Kidney (tissue), 14 donors: ENCODE results near the gene SH3GL2. TPM values are rescaled to one million over a fixed set of nuclear protein-coding genes. Genes with fewer than 3 reads are reported as not detected.

Experiments
- DNase-seq, 5 donors: peaks; one replicate each; pipeline ENCODE4 v3.0.0-alpha.2; 2013 to 2020
- FAIRE-seq: peaks from 2 replicates; lab custom pipeline; 2012; peaks lifted over from hg19 to GRCh38; lab: Jason Lieb, UNC
- H3K27ac ChIP-seq, 2 donors: one replicate each; pipeline ENCODE4 v1.7.0; 2013; ENCODE audit warnings: low read depth in 2 of 2, low read length in 2 of 2, inconsistent platforms in 1 of 2
- H3K27me3 ChIP-seq: one replicate; pipeline ENCODE4 v1.7.1; 2013; ENCODE audit warnings: low read length, inconsistent platforms; ENCODE audit not compliant: control insufficient read depth, insufficient read depth
- H3K36me3 ChIP-seq, 3 donors: one replicate each; pipeline versions ENCODE4 v1.7.0 to v1.7.1; 2013; ENCODE audit warnings: low read length in 3 of 3, control low read depth in 1 of 3, inconsistent platforms in 1 of 3; ENCODE audit not compliant: insufficient read depth in 3 of 3, control insufficient read depth in 2 of 3
- H3K4me1 ChIP-seq, 3 donors: one replicate each; pipeline versions ENCODE4 v1.7.0 to v1.7.1; 2013; ENCODE audit warnings: low read length in 3 of 3, inconsistent platforms in 1 of 3, low read depth in 1 of 3; ENCODE audit not compliant: control insufficient read depth in 2 of 3, insufficient read depth in 2 of 3
- H3K4me3 ChIP-seq, 3 donors: one replicate each; pipeline versions ENCODE4 v1.7.0 to v1.8.1; 2013; ENCODE audit warnings: low read length in 3 of 3, control low read depth in 1 of 3, inconsistent platforms in 1 of 3
- H3K9ac ChIP-seq, 3 donors: one replicate each; pipeline versions ENCODE4 v1.7.0 to v1.7.1; 2013; ENCODE audit warnings: low read length in 3 of 3, control low read depth in 1 of 3, inconsistent platforms in 1 of 3
- H3K9me3 ChIP-seq, 3 donors: one replicate each; pipeline versions ENCODE4 v1.7.0 to v1.7.1; 2013; ENCODE audit warnings: low read length in 3 of 3, control low read depth in 1 of 3, inconsistent platforms in 1 of 3; ENCODE audit not compliant: control insufficient read depth in 2 of 3, insufficient read depth in 1 of 3
- intact Hi-C: fragments of 100-400 bp; cut with DNase I; formaldehyde crosslinking; loops from one replicate; pipeline ENCODE4 v1.11.1; 2022
- polyA plus RNA-seq: library from polyadenylated mRNA; stranded (reverse); fragments of 350-450 nt; fragmentation: Illumina TruSeq; extraction: RNeasy Lipid Tissue Mini Kit (QIAGEN cat#74804); gene quantifications from one replicate; pipeline ENCODE4 v1.2.3, GENCODE V29; 2014; ENCODE audit warnings: low read depth, low replicate concordance; ENCODE audit not compliant: insufficient read depth
- total RNA-seq: library from RNA; stranded (reverse); fragmentation: NEBNext Ultra II Directional; extraction: Animal tissue kit (Norgen Biotek cat#: 25700); gene quantifications from one replicate; pipeline ENCODE4 v1.2.1, GENCODE V29; 2021
- TF ChIP-seq, protein P1 (sequence below): IDR thresholded peaks from 3 replicates; pipeline ENCODE4 v1.5.1; 2012; ENCODE audit warnings: mild to moderate bottlenecking, moderate library complexity, borderline replicate concordance; ENCODE audit not compliant: insufficient read depth; ENCODE audit errors: extremely low read depth
- donor health status: control.
- donor health status: control.
- donor health status: control.
- donor health status: control.
- donor health status: control.
- donor health status: DM: yes; HTN: yes; CAD: no.
- donor health status: Normal renal cell carcinoma (clear cell type).

SH3GL2 gene
- total and polyA plus RNA-seq, 2 donors from 2014 or later, result 3.1 to 20.0 TPM

DNA sequence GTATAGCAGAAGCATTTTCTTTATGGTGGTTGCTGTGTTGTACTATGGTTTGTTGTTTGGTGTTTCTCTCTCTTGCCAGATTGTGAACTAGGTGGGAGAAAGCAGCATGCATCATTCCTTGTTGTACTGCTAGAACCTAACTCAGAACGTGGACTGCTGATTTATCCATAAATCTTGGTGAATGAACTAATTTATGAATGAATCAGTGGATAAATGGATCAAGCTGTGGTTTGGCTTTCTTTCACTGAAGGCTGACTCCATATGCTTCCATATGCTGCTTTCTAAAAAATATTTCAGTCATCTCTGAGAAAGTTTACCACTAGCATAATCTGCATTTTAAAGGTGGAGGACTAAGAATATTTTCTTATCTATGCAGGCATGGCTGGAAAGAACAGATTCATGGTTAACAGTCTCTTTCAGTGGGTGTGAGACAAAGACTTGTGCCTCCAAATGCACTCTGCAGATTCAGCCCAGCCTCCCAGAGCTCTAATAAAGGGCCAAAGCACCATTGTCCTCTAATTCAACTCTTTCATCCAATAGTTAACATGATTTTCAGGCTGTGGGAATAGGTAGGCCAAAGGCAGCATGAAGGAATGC is 237.7 kb downstream of the SH3GL2 start:
- H3K27ac ChIP-seq, result no peak overlapping the region
- FAIRE-seq (no peak), DNase-seq (no peak)
- no peaks in the 10 kb centered on the region for H3K9me3 ChIP-seq
- H3K4me3 ChIP-seq, result no peak overlapping the region
- no peaks in the 10 kb centered on the region for H3K4me1 ChIP-seq
- H3K27me3 ChIP-seq, result no peaks in the 10 kb centered on the region
- TF ChIP-seq, protein P1, sequence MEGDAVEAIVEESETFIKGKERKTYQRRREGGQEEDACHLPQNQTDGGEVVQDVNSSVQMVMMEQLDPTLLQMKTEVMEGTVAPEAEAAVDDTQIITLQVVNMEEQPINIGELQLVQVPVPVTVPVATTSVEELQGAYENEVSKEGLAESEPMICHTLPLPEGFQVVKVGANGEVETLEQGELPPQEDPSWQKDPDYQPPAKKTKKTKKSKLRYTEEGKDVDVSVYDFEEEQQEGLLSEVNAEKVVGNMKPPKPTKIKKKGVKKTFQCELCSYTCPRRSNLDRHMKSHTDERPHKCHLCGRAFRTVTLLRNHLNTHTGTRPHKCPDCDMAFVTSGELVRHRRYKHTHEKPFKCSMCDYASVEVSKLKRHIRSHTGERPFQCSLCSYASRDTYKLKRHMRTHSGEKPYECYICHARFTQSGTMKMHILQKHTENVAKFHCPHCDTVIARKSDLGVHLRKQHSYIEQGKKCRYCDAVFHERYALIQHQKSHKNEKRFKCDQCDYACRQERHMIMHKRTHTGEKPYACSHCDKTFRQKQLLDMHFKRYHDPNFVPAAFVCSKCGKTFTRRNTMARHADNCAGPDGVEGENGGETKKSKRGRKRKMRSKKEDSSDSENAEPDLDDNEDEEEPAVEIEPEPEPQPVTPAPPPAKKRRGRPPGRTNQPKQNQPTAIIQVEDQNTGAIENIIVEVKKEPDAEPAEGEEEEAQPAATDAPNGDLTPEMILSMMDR, result no peak
- no peak overlapping the region for H3K9ac ChIP-seq
- intact Hi-C loops, result no loop called here
- H3K36me3 ChIP-seq, result no peaks in the 10 kb centered on the region

DNA sequence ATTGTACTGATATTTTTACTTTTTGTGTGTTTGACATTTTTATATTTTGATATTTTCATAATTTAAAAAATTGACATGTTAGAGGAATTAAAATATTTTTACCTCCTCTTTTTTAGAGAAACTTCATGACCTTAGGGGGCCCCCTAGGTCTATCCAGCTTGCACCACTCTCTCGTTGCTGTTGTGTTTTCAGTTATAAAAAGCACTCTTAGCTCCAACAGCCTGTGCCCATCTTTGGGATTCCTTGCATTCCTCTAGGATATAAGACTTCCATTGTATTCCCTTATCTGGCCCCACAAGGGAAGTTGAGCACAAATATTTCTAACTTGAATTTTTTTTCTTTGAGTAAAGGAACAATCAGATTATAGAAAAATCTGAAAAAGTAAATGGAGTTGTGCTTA is 245.3 kb downstream of the SH3GL2 start:
- no peaks in the 10 kb centered on the region for H3K9me3 ChIP-seq
- H3K27ac ChIP-seq, result no peak overlapping the region
- no peaks in the 10 kb centered on the region for H3K36me3 ChIP-seq
- TF ChIP-seq, protein P1, result no peak
- H3K4me3 ChIP-seq, result no peak overlapping the region
- FAIRE-seq (no peak), DNase-seq (no peak)
- intact Hi-C loops, result no loop called here
- H3K27me3 ChIP-seq, result no peaks in the 10 kb centered on the region
- no peaks in the 10 kb centered on the region for H3K4me1 ChIP-seq
- no peak overlapping the region for H3K9ac ChIP-seq

DNA sequence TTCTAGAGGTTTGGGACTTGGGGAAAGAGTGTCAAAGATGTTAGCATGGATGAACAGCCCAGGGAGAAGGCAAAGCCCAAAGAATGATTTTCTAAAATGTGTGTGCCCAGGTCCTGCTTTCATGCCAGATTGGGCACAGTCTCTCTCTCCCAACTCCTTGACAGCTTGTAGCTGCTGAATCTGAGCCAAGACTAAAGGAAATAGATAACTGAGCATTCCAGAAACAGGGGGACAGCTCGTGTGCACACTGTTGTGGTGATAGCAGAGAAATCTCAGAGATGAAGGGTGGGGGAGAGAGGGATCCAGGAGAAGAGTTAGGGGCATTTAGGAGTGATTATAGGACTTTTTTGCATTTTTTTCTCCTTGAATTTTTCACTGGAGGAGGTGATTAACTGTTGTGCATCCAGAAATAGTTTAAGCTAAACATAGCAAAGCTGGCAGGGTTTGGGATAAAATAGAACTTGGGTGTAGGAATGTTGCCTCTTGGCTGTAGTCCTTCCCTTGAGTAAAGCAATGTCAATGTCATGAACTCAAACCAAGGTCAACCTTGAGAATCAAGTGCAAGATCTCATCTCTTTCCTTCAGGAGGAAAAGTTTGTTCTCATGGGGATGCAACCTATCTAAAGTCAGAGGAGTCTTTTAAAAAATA is 245.9 kb downstream of the SH3GL2 start:
- intact Hi-C loops, result no loop called here
- Histone ChIP-seq H3K4me1 (no peaks in the 10 kb centered on the region), H3K9me3 (no peaks in the 10 kb centered on the region), H3K36me3 (no peaks in the 10 kb centered on the region), H3K27ac (no peak overlapping the region), H3K9ac (no peak overlapping the region), H3K27me3 (no peaks in the 10 kb centered on the region), H3K4me3 (no peak overlapping the region)
- TF ChIP-seq, protein P1, result no peak
- DNase-seq (no peak), FAIRE-seq (no peak)
